K562 (cell line): ENCODE results near the gene ZBTB22. TPM values are rescaled to one million over a fixed set of nuclear protein-coding genes. Genes with fewer than 3 reads are reported as not detected.

Source experiments
- ATAC-seq: fragments of 200-7000 bp; cut with Tn5 transposase; 3 replicates; pipeline ENCODE4 v1.9.1; 2020; ENCODE audit warnings: moderate library complexity
- BruUV-seq: library from RNA; stranded (reverse); fragments of 400-500 nt; replicated peaks from 2 replicates; lab custom pipeline; 2021; lab: Mats Ljungman, UMichigan
- CTCF ChIA-PET: fragments of 300-600 bp; formaldehyde crosslinking; extraction: SDS; loops from one replicate; lab custom pipeline; 2021; ENCODE audit warnings: low intra/inter-chr PET ratio; lab: Yijun Ruan, JAX
- POLR2A ChIA-PET: fragments of 300-600, 350-650 bp; sonication (Branson Sonifier 250); formaldehyde crosslinking; extraction: SDS; loops from one replicate; lab custom pipeline; 2021; ENCODE audit warnings: antibody characterized with exemption, inconsistent platforms; lab: Yijun Ruan, JAX
- DNase-seq, 4 experiments: peaks; one replicate each; pipeline versions ENCODE4 v3.0.0 to v3.0.0-alpha.2; 2011 to 2018; ENCODE audit warnings: low spot score in 3 of 4, mixed read lengths in 3 of 4; ENCODE audit errors: extremely low read depth in 1 of 4
- FAIRE-seq: peaks from 2 replicates; lab custom pipeline; 2011; peaks lifted over from hg19 to GRCh38; lab: Jason Lieb, UNC
- H2AFZ ChIP-seq: 2 replicates; pipeline ENCODE4 v1.6.0; 2011; ENCODE audit warnings: low read depth, low read length, control low read depth, inconsistent platforms
- H3K27ac ChIP-seq: fragments of 200-600 bp; 3 replicates; pipeline ENCODE4 v1.8.0; 2011; ENCODE audit warnings: low read depth, mild to moderate bottlenecking, control low read depth, inconsistent platforms, low read length, moderate library complexity, mixed read lengths; ENCODE audit errors: extremely low read depth
- H3K27me3 ChIP-seq, 2 experiments: fragments of 300-600 bp in 1 of 2; 2 replicates in 1 of 2; 3 replicates in 1 of 2; pipeline versions ENCODE4 v1.6.0 to v1.8.0; 2011; ENCODE audit warnings: inconsistent platforms in 2 of 2, low read length in 2 of 2, mild to moderate bottlenecking in 1 of 2, mixed read lengths in 1 of 2, moderate library complexity in 1 of 2; ENCODE audit not compliant: control insufficient read depth in 2 of 2, insufficient read depth in 2 of 2
- H3K36me3 ChIP-seq: fragments of 300-600 bp; 3 replicates; pipeline ENCODE4 v1.8.0; 2011; ENCODE audit warnings: mild to moderate bottlenecking, low read length, inconsistent platforms; ENCODE audit not compliant: control insufficient read depth, insufficient read depth
- H3K4me1 ChIP-seq, 2 experiments: fragments of 200-600 bp in 1 of 2; replicated peaks in 1 of 2; 2 replicates in 1 of 2; 3 replicates in 1 of 2; pipeline versions ENCODE4 v1.5.1 to v1.8.0; 2011; ENCODE audit warnings: inconsistent platforms in 2 of 2, low read length in 2 of 2, mild to moderate bottlenecking in 1 of 2, mixed read lengths in 1 of 2, moderate library complexity in 1 of 2; ENCODE audit not compliant: control insufficient read depth in 2 of 2, insufficient read depth in 2 of 2
- H3K4me2 ChIP-seq: 2 replicates; pipeline ENCODE4 v1.6.1; 2011; ENCODE audit warnings: low read length, control low read depth, inconsistent platforms, mixed read lengths; ENCODE audit not compliant: insufficient read depth
- H3K4me3 ChIP-seq: fragments of 200-600 bp; sonication (generic), shearing (Covaris generic); 2 replicates; pipeline ENCODE4 v1.5.1; 2016; ENCODE audit warnings: control low read depth, inconsistent platforms
- H3K79me2 ChIP-seq: fragments of 200-600 bp; 3 replicates; pipeline ENCODE4 v1.8.0; 2011; ENCODE audit warnings: low read length, inconsistent platforms; ENCODE audit not compliant: control insufficient read depth, insufficient read depth
- H3K9ac ChIP-seq, 2 experiments: 2 replicates each; pipeline versions ENCODE4 v1.6.0 to v1.6.1; 2011; ENCODE audit warnings: low read depth in 2 of 2, low read length in 2 of 2, control low read depth in 1 of 2, inconsistent platforms in 1 of 2, mild to moderate bottlenecking in 1 of 2, mixed read lengths in 1 of 2; ENCODE audit not compliant: insufficient read depth in 1 of 2
- H3K9me1 ChIP-seq: one replicate; pipeline ENCODE4 v1.6.0; 2011; ENCODE audit warnings: inconsistent platforms, mild to moderate bottlenecking, low read length, moderate library complexity; ENCODE audit not compliant: control insufficient read depth, insufficient read depth
- H3K9me3 ChIP-seq: replicated peaks from 2 replicates; pipeline ENCODE4 v1.5.1; 2011; ENCODE audit warnings: low read depth, low read length, inconsistent platforms; ENCODE audit not compliant: control insufficient read depth, insufficient read depth
- H4K20me1 ChIP-seq: replicated peaks from 2 replicates; pipeline ENCODE4 v1.6.1; 2011; ENCODE audit warnings: low read length, inconsistent platforms, mixed read lengths; ENCODE audit not compliant: control insufficient read depth, insufficient read depth
- BCOR ChIP-seq: fragments of 450-650 bp; IDR thresholded peaks from 2 replicates; pipeline ENCODE4 v1.6.1; 2016
- KDM1A ChIP-seq, 2 experiments: fragments of 450-650 bp; IDR thresholded peaks; 2 replicates each; pipeline ENCODE4 v1.6.1; 2016; ENCODE audit warnings: mild to moderate bottlenecking in 2 of 2
- PHF21A ChIP-seq: fragments of 450-650 bp; IDR thresholded peaks from 2 replicates; pipeline ENCODE4 v1.6.1; 2017; ENCODE audit warnings: low read depth, borderline replicate concordance
- POLR2G ChIP-seq: fragments of 200-400 bp; formaldehyde crosslinking; IDR thresholded peaks from 2 replicates; pipeline ENCODE4 v1.6.1; 2017; ENCODE audit warnings: low read depth, mild to moderate bottlenecking, antibody characterized with exemption, low read length, moderate library complexity
- PRPF4 ChIP-seq: fragments of 200-400 bp; formaldehyde crosslinking; IDR thresholded peaks from one replicate; pipeline ENCODE4 v1.6.1; 2017; ENCODE audit warnings: low read length, low read depth, mild to moderate bottlenecking; ENCODE audit not compliant: insufficient read depth, poor library complexity, severe bottlenecking
- RBFOX2 ChIP-seq: fragments of 200-400 bp; formaldehyde crosslinking; IDR thresholded peaks from 2 replicates; pipeline ENCODE4 v1.6.1; 2017; ENCODE audit warnings: low read depth, mild to moderate bottlenecking, low read length, moderate library complexity
- RBM25 ChIP-seq: fragments of 200-400 bp; formaldehyde crosslinking; IDR thresholded peaks from 2 replicates; pipeline ENCODE4 v1.6.1; 2018; ENCODE audit warnings: low read length, low read depth, moderate library complexity; ENCODE audit not compliant: severe bottlenecking
- ZBTB33 ChIP-seq: sonication (generic); formaldehyde crosslinking; IDR thresholded peaks from 2 replicates; pipeline ENCODE4 v1.8.1; 2023; ENCODE audit warnings: mild to moderate bottlenecking, missing genetic modification reagents
- ZFP36 ChIP-seq: fragments of 150-350 bp; IDR thresholded peaks from 2 replicates; pipeline ENCODE4 v1.6.1; 2018; ENCODE audit warnings: low read length, low read depth; ENCODE audit not compliant: partially characterized antibody
- ZNF253 ChIP-seq: fragments of 250-450 bp; sonication (Bioruptor Pico); conservative IDR thresholded peaks from 2 replicates; pipeline ENCODE4 v1.6.1; 2021; ENCODE audit warnings: mild to moderate bottlenecking
- ZNF740 ChIP-seq, 3 experiments: fragments of 200-800 bp in 1 of 3; sonication (Bioruptor generic) in 1 of 3; sonication (generic) in 1 of 3; formaldehyde crosslinking in 1 of 3; IDR thresholded peaks; 2 replicates each; pipeline versions ENCODE4 v1.6.1 to v1.8.0; 2016 to 2022; ENCODE audit warnings: mild to moderate bottlenecking in 2 of 3, missing compliant biosample characterization in 2 of 3, missing genetic modification characterization in 2 of 3, missing genetic modification reagents in 1 of 3
- whole genome bisulfite sequencing: fragments of 100-300 bp; shearing (Covaris generic); methylation state at CpG from one replicate; pipeline ENCODE4 v1.1.6; 2016; ENCODE audit warnings: low coverage, mixed read lengths; ENCODE audit not compliant: insufficient coverage; ENCODE audit errors: missing lambda C conversion rate; 5-methylcytosine and 5-hydroxymethylcytosine counted together
- in situ Hi-C: fragments of 300-500 bp; cut with MboI; formaldehyde crosslinking; loops from 4 replicates; pipeline ENCODE4 v1.15.0; 2018; ENCODE audit warnings: inconsistent platforms, mixed read lengths
- intact Hi-C: fragments of 100-400 bp; cut with micrococcal nuclease; formaldehyde crosslinking; loops from 2 replicates; pipeline ENCODE4 v1.14.2; 2022
- polyA plus RNA-seq, 8 experiments: library from polyadenylated mRNA; depleted of rRNA in 4 of 8; stranded (reverse) in 5 of 8; unstranded in 3 of 8; fragments of >200 nt; fragmentation: Nextera tagmentation in 2 of 8; fragmentation: Illumina TruSeq in 1 of 8; extraction: Ambion mirVana in 2 of 8; extraction: Trizol in 1 of 8; gene quantifications; 2 replicates each; pipeline versions ENCODE4 v1.2.1 to v1.2.3, GENCODE V29; 2011 to 2014; ENCODE audit warnings: inconsistent platforms in 1 of 8, missing spikeins in 1 of 8
- total RNA-seq, 7 experiments: library from RNA; depleted of rRNA in 6 of 7; stranded (reverse); fragments of >200 nt in 6 of 7; fragmentation: Illumina TruSeq in 2 of 7; extraction: Trizol in 2 of 7; gene quantifications; 2 replicates each; pipeline versions ENCODE4 v1.2.1 to v1.2.3, GENCODE V29; 2011 to 2021; ENCODE audit warnings: low replicate concordance in 1 of 7

The ZBTB22 gene
- total and polyA plus RNA-seq, 9 of the 15 experiments (the other 6 are each of a cell fraction or from before 2014, with no cell fraction given) = 0.21 to 11.9 (median 7.1) TPM

GRCh38 chr6:33296797-33297405 is 20.6 kb downstream of the ZBTB22 start:
- Histone ChIP-seq H3K79me2 (peaks cover 45% of the 10 kb centered on the region), H3K36me3 (peaks cover 59% of the 10 kb centered on the region), H3K9ac (peak overlapping the region; percentile 89 to 94; a peak in 3 of 4 replicates), H3K27me3 (no peaks in the 10 kb centered on the region), H2AFZ (peak overlapping the region; percentile 22; the same call in 1 of the 2 replicates), H3K4me2 (peak overlapping the region; percentile 79), H4K20me1 (0 out of 2 replicates have a peak, but pooled peaks cover 3% of the 10 kb centered on the region), H3K4me3 (peak overlapping the region; percentile 64), H3K27ac (peak overlapping the region; percentile 94; the same call in 2 of the 3 replicates), H3K9me1 (peaks cover 6% of the 10 kb centered on the region), H3K9me3 (no peaks in the 10 kb centered on the region), H3K4me1 (peaks cover 11 to 45% of the 10 kb centered on the region in 2 experiments)
- ATAC-seq (no peak), FAIRE-seq (no peak), DNase-seq (no peak)
- no TSS peak for BruUV-seq
- ChIA-PET POLR2A (interaction anchor here (0.6 to 1.6 kb wide), 7 partner anchors 8 to 355 kb away, joined by 3 to 11 read pairs (median 3); partner anchors contain the start of genes B3GALT4, PFDN6 and WDR46), CTCF (no interaction called here)
- intact Hi-C loops (loop anchor here (5.0 kb wide), 3 partner anchors 95 to 130 kb away; partner anchors contain the start of genes KIFC1 and PHF1), in situ Hi-C loops (no loop called here)
- WGBS = 81% methylated on average over 11 of the region's 12 CpGs
- TF ChIP-seq RBM25 = peak; percentile 91
- peak; percentile 52 for TF ChIP-seq POLR2G
- 0 out of 2 replicates have a peak, but pooled peaks have one; percentile 38 for TF ChIP-seq ZNF740 (CRISPR knock-in tag; IDR thresholded peaks at IDR 0.05)
- TF ChIP-seq ZNF740 (tag; IDR thresholded peaks at IDR 0.05) = no peak
- TF ChIP-seq RBFOX2 = peak; percentile 60
- no peak for TF ChIP-seq ZNF253
- TF ChIP-seq ZBTB33 (CRISPR knock-in tag) = peak; percentile 80
- TF ChIP-seq PHF21A = no peak
- peak; percentile 89 for TF ChIP-seq BCOR
- no peak for TF ChIP-seq PRPF4
- TF ChIP-seq KDM1A (IDR thresholded peaks at IDR 0.05) = 0 out of 4 replicates have a peak, but pooled peaks of 1 of the 2 experiments have one; percentile 37
- TF ChIP-seq ZFP36 = peak; percentile 68
